ENCODE measurements around the gene RAI1. TPM values are rescaled to one million over a fixed set of nuclear protein-coding genes. Genes with fewer than 3 reads are reported as not detected.
A peak's percentile ranks its signal among the peaks of the same experiment; 100 is the strongest.

Gene RAI1
- total and polyA plus RNA-seq, 2 of the 8 experiments (the other 6 are each of a cell fraction or from before 2014, with no cell fraction given), result 0.39 to 1.2 TPM

GRCh38 chr17:17713839-17714238 lies 32.6 kb downstream of the RAI1 start:
- Histone ChIP-seq H3K79me1 (ENCODE audit: low read depth, low read length) (no peaks in the 10 kb centered on the region), H4K91ac (replicated peaks; ENCODE audit: insufficient read length, low read length) (no peak overlapping the region), H2BK120ac (replicated peaks; ENCODE audit: low read depth, low read length) (no peak overlapping the region), H4K8ac (ENCODE audit: extremely low read depth, insufficient read depth, low read length) (no peak overlapping the region), H3K4me1 (replicated peaks in 1 of 4; ENCODE audit: control insufficient read depth in 3 of 4, insufficient read depth in 4 of 4, low read length in 3 of 4) (peaks cover 13 to 37% (median 22%) of the 10 kb centered on the region in 4 experiments), H2AK5ac (ENCODE audit: low read depth, low read length) (no peak overlapping the region), H3K9ac (replicated peaks in 1 of 4; ENCODE audit: extremely low read depth in 1 of 4, low read depth in 3 of 4, low read length in 3 of 4) (no peak overlapping the region), H3K56ac (replicated peaks; ENCODE audit: insufficient read length, low read depth, low read length) (no peak overlapping the region), H4K20me1 (replicated peaks in 1 of 2; ENCODE audit: control insufficient read depth in 1 of 2, insufficient read depth in 2 of 2, low read length in 2 of 2) (peaks cover 0 to 4% of the 10 kb centered on the region in 2 experiments), H3K4me3 (ENCODE audit: extremely low read depth in 1 of 4, insufficient read depth in 2 of 4, low read depth in 3 of 4, low read length in 4 of 4) (no peak overlapping the region), H3K9me3 (ENCODE audit: insufficient read depth in 2 of 2, low read depth in 1 of 2, low read length in 1 of 2) (no peaks in the 10 kb centered on the region), H3K18ac (ENCODE audit: extremely low read depth, low read length) (no peak overlapping the region), H2BK15ac (ENCODE audit: low read length) (no peak overlapping the region), H3K23ac (ENCODE audit: insufficient read length) (no peak overlapping the region), H3K23me2 (ENCODE audit: low read depth, low read length) (no peaks in the 10 kb centered on the region), H3K4ac (replicated peaks; ENCODE audit: insufficient read length, low read depth, low read length) (no peak overlapping the region), H3K14ac (ENCODE audit: insufficient read length) (no peak overlapping the region), H3K36me3 (ENCODE audit: control insufficient read depth in 2 of 4, insufficient read depth in 4 of 4, low read length in 3 of 4) (no peaks in the 10 kb centered on the region), H3K4me2 (ENCODE audit: insufficient read depth in 1 of 2, low read depth in 2 of 2, low read length in 2 of 2) (no peak overlapping the region), H3K79me2 (ENCODE audit: control insufficient read depth in 1 of 2, insufficient read depth in 2 of 2, low read length in 2 of 2) (no peaks in the 10 kb centered on the region), H2BK12ac (ENCODE audit: low read depth, low read length) (no peak overlapping the region; the same call in 1 of the 2 replicates), H2BK20ac (ENCODE audit: low read length) (no peak overlapping the region), H2BK5ac (ENCODE audit: low read depth, low read length) (no peak overlapping the region), H3K27ac (ENCODE audit: low read depth, low read length) (no peak overlapping the region), H2AFZ (ENCODE audit: low read length) (no peak overlapping the region), H4K5ac (ENCODE audit: insufficient read length, low read depth, low read length) (no peak overlapping the region), H3K27me3 (replicated peaks in 1 of 4; ENCODE audit: control insufficient read depth in 3 of 4, extremely low read depth in 1 of 4, insufficient read depth in 3 of 4, low read length in 3 of 4) (peaks cover 15 to 77% (median 58%) of the 10 kb centered on the region in 4 experiments)
- TF ChIP-seq SRF (IDR thresholded peaks at IDR 0.05; ENCODE audit: low read depth, low read length), result 0 out of 2 replicates have a peak, but pooled peaks have one; percentile 45
- no peak for TF ChIP-seq MAFK (IDR thresholded peaks at IDR 0.05; ENCODE audit: low read depth, low read length)
- POLR2A ChIA-PET (ENCODE audit: partially characterized antibody), result interaction anchor here (1.6 to 1.8 kb wide), 2 partner anchors 13 to 52 kb away, joined by 4 to 5 read pairs; no protein-coding TSS in a partner anchor
- DNase-seq (ENCODE audit: low read depth in 1 of 2, low spot score in 2 of 2), result no peak
- CTCF ChIA-PET (ENCODE audit: partially characterized antibody), result interaction anchor here (0.6 to 2.2 kb wide), 9 partner anchors 10 to 49 kb away, joined by 3 to 13 read pairs (median 5); no protein-coding TSS in a partner anchor
- no peak for FAIRE-seq
- whole genome bisulfite sequencing, 2 experiments (ENCODE audit: extremely low coverage in 1 of 2, insufficient coverage in 1 of 2, insufficient read length in 1 of 2, insufficient replicate concordance in 2 of 2, low coverage in 1 of 2, low lambda C conversion rate in 2 of 2, missing lambda C conversion rate in 1 of 2), result 80% methylated on average over 6 of the region's 7 CpGs; no CpG with 5 or more reads in 1 of the 2 experiments

Data from H1 (cell line).